Neural crest cell (in vitro differentiated cells): ENCODE results near the gene PTPN20. TPM values are rescaled to one million over a fixed set of nuclear protein-coding genes. Genes with fewer than 3 reads are reported as not detected.
"Not testable (repeated sequence)": the region's sequence is repeated elsewhere in the genome, so short reads cannot be mapped to it uniquely, and the experiment has no call there.

ENCODE experiments used
- DNase-seq: peaks from one replicate; pipeline ENCODE4 v3.0.0; 2021; ENCODE audit warnings: low read depth, mixed read lengths, low spot score
- H3K27ac Mint-ChIP-seq: one replicate; pipeline ENCODE4 v1.8.0; 2021; ENCODE audit warnings: mild to moderate bottlenecking, mixed read lengths; ENCODE audit not compliant: unreplicated experiment
- H3K27me3 Mint-ChIP-seq: 2 replicates; pipeline ENCODE4 v1.8.0; 2021; ENCODE audit warnings: low read depth, mild to moderate bottlenecking, mixed read lengths
- H3K36me3 Mint-ChIP-seq: 2 replicates; pipeline ENCODE4 v1.8.0; 2021; ENCODE audit warnings: low read depth, mild to moderate bottlenecking, mixed read lengths
- H3K4me1 Mint-ChIP-seq: 2 replicates; pipeline ENCODE4 v1.8.0; 2021; ENCODE audit warnings: mixed read lengths
- H3K4me3 Mint-ChIP-seq: one replicate; pipeline ENCODE4 v1.8.0; 2021; ENCODE audit warnings: mild to moderate bottlenecking, mixed read lengths
- H3K9me3 Mint-ChIP-seq: 2 replicates; pipeline ENCODE4 v1.8.0; 2021; ENCODE audit warnings: mixed read lengths
- CTCF ChIP-seq: fragments of 200-600 bp; sonication (generic); conservative IDR thresholded peaks from 2 replicates; pipeline ENCODE4 v1.5.0; 2021; ENCODE audit warnings: antibody characterized with exemption, mild to moderate bottlenecking
- total RNA-seq: library from RNA; stranded (reverse); gene quantifications from 2 replicates; pipeline ENCODE4 v1.2.1, GENCODE V29; 2021

The PTPN20 gene
- total RNA-seq, 1 donor from 2014 or later, result not detected

DNA sequence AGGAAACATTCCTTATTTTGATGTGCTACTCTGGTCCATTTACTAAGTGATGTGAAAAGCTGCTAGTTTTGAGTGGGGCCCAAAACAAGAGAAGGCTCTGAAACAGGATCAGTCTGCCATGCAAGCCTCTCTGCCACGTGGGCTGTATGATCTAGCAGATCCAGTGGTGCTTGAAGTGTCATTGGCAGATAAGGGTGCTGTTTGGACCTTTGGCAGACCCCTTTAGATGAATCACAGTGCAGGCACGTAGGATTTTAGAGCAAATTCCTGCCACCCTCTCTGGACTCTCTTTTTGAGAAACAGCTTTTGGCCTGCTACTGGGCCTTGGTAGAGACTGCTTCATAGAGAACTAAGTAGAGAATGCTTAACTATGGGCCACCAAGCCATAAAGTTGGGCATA, 69.0 kb downstream of the PTPN20 start:
- H3K36me3 Mint-ChIP-seq, H3K4me3 Mint-ChIP-seq, H3K27ac Mint-ChIP-seq, H3K27me3 Mint-ChIP-seq, DNase-seq, H3K9me3 Mint-ChIP-seq, H3K4me1 Mint-ChIP-seq: not testable (repeated sequence)

GRCh38 chr10:46987233-46987924, 76.2 kb downstream of the PTPN20 start:
- DNase-seq, H3K36me3 Mint-ChIP-seq, H3K4me1 Mint-ChIP-seq, H3K4me3 Mint-ChIP-seq, H3K27ac Mint-ChIP-seq, H3K27me3 Mint-ChIP-seq, H3K9me3 Mint-ChIP-seq: not testable (repeated sequence)

DNA sequence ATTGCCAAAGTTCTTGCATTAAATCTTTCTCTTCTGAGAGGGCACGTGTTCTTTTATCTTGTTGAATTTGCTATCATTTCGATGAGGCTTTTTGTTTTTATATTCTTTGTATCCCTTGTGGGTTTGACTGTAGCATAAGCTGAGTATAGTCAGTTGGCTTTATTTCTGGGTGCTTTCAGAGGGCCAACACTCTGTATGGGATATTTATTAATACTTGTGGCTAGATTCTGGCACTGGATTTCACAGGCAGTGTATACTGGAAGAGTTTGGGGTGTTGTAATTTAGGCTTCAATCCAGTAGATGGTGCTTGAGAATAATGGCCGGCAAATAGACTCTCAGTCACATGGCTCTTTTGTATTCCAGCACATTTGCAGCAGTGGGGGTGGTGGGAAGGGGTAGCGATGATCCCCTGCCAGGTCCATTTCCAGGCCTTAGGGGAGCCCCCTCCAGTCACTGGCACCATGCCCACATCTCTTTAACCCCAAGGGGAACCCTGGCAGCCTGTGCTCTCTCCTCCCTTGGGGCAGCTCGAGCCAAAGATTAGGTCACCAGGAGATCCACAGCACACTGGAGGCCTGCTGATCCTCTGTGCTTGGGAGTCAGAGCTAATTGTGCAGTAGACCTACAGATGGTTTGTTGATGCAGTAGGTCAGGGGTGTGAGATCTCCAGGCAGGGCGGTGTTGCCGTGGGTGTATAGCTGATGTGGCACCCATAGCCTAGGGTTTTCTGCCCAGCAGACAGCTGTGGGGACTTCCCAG, 81.8 kb downstream of the PTPN20 start:
- H3K27ac Mint-ChIP-seq, result no peak overlapping the region

DNA sequence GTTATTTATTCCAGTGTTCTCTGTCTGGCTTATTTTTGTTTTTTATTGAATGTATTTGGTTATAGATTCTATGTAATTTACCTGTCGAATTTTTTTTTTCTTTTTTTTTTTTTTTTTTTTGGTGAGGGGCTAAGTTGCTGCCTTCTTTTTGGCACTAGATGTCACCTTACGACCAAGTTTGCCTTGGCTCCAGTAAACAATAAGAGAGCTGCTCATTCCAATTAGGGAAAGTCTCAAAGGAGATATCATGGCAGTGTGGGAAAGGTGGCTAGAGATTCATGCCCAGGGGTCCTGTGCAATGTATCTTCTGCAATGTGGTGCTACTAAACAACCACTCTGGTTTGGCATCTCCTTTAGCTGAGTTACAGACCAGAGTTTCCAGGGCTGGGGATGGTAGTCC, 84.0 kb downstream of the PTPN20 start:
- Mint-ChIP-seq H3K36me3 (no peaks in the 10 kb centered on the region), H3K4me3 (no peak overlapping the region), H3K9me3 (peaks cover 10% of the 10 kb centered on the region), H3K4me1 (no peaks in the 10 kb centered on the region), H3K27ac (no peak overlapping the region), H3K27me3 (no peaks in the 10 kb centered on the region)
- peak; percentile 19 for TF ChIP-seq CTCF
- no peak for DNase-seq

More for the DNA sequence above, 81.8 kb downstream of the PTPN20 start:
- Mint-ChIP-seq H3K4me3 (no peak overlapping the region), H3K4me1 (no peaks in the 10 kb centered on the region), H3K36me3 (no peaks in the 10 kb centered on the region), H3K27me3 (no peaks in the 10 kb centered on the region), H3K9me3 (peaks cover 5% of the 10 kb centered on the region)
- TF ChIP-seq CTCF, result peak; percentile 49
- no peak for DNase-seq

GRCh38 chr10:46998192-46998591, 87.0 kb downstream of the PTPN20 start:
- Mint-ChIP-seq H3K27ac (no peak overlapping the region), H3K36me3 (no peaks in the 10 kb centered on the region), H3K4me3 (no peak overlapping the region), H3K27me3 (no peaks in the 10 kb centered on the region), H3K4me1 (no peaks in the 10 kb centered on the region), H3K9me3 (peaks cover 10% of the 10 kb centered on the region)
- DNase-seq, result no peak
- TF ChIP-seq CTCF, result no peak

GRCh38 chr10:46998595-46998994, 87.4 kb downstream of the PTPN20 start:
- no peak overlapping the region for H3K27ac Mint-ChIP-seq
- H3K36me3 Mint-ChIP-seq, result no peaks in the 10 kb centered on the region
- peaks cover 10% of the 10 kb centered on the region for H3K9me3 Mint-ChIP-seq
- H3K4me3 Mint-ChIP-seq, result no peak overlapping the region
- no peak for DNase-seq
- no peaks in the 10 kb centered on the region for H3K4me1 Mint-ChIP-seq
- TF ChIP-seq CTCF, result no peak
- no peaks in the 10 kb centered on the region for H3K27me3 Mint-ChIP-seq
